OCI-LY3 (cell line): ENCODE results near the gene NCAPG2.

Experiments used
- CTCF ChIP-seq: fragments of 200-600, 300-600 bp; sonication (generic); IDR thresholded peaks from 2 replicates; pipeline ENCODE4 v1.5.1; 2014; ENCODE audit warnings: antibody characterized with exemption, low read length, low read depth
- EZH2phosphoT487 ChIP-seq: fragments of 200-600 bp; shearing (Covaris generic); IDR thresholded peaks from 2 replicates; pipeline ENCODE4 v1.6.1; 2018; ENCODE audit warnings: antibody characterized with exemption, mixed run types, low read depth

GRCh38 chr7:158741294-158741666, 36.7 kb upstream of the NCAPG2 start:
- TF ChIP-seq CTCF (no peak), EZH2phosphoT487 (no peak)
